Effector memory CD4-positive, alpha-beta T cell (primary cell): ENCODE data around the gene CD82.

Experiments used
- DNase-seq, 3 donors: peaks; one replicate each; pipeline ENCODE4 v3.0.0-alpha.2; 2020
- H3K27ac ChIP-seq: 2 replicates; pipeline ENCODE4 v1.7.0; 2013; ENCODE audit warnings: mild to moderate bottlenecking, low read length, moderate library complexity; ENCODE audit not compliant: insufficient read depth, poor library complexity, severe bottlenecking
- H3K27me3 ChIP-seq: replicated peaks from 2 replicates; pipeline ENCODE4 v1.7.0; 2013; ENCODE audit warnings: mild to moderate bottlenecking, low read length; ENCODE audit not compliant: insufficient read depth, control insufficient read depth, poor library complexity, severe bottlenecking
- H3K36me3 ChIP-seq: 2 replicates; pipeline ENCODE4 v1.7.0; 2013; ENCODE audit warnings: mild to moderate bottlenecking, low read length, moderate library complexity; ENCODE audit not compliant: control insufficient read depth, insufficient read depth
- H3K4me1 ChIP-seq: 2 replicates; pipeline ENCODE4 v1.7.0; 2013; ENCODE audit warnings: low read length, mild to moderate bottlenecking; ENCODE audit not compliant: control insufficient read depth, insufficient read depth, poor library complexity, severe bottlenecking
- H3K4me3 ChIP-seq: 2 replicates; pipeline ENCODE4 v1.7.0; 2013; ENCODE audit warnings: low read length, low read depth, mild to moderate bottlenecking; ENCODE audit not compliant: insufficient read depth, poor library complexity, severe bottlenecking
- H3K9me3 ChIP-seq: 2 replicates; pipeline ENCODE4 v1.7.0; 2013; ENCODE audit warnings: mild to moderate bottlenecking, low read length, moderate library complexity; ENCODE audit not compliant: control insufficient read depth

Gene CD82

GRCh38 chr11:44623341-44623730 is 57.9 kb downstream of the CD82 start:
- Histone ChIP-seq H3K4me1 (peaks cover 13% of the 10 kb centered on the region), H3K4me3 (no peak overlapping the region), H3K9me3 (no peaks in the 10 kb centered on the region), H3K27me3 (no peaks in the 10 kb centered on the region), H3K27ac (no peak overlapping the region), H3K36me3 (peaks cover 19% of the 10 kb centered on the region)
- DNase-seq, result no peak

GRCh38 chr11:44623731-44624491 is 58.4 kb downstream of the CD82 start:
- peaks cover 13% of the 10 kb centered on the region for H3K4me1 ChIP-seq
- H3K27me3 ChIP-seq, result no peaks in the 10 kb centered on the region
- H3K36me3 ChIP-seq, result peaks cover 13% of the 10 kb centered on the region
- no peak overlapping the region for H3K27ac ChIP-seq
- DNase-seq, result no peak
- no peaks in the 10 kb centered on the region for H3K9me3 ChIP-seq
- H3K4me3 ChIP-seq, result no peak overlapping the region

GRCh38 chr11:44624761-44625221 is 59.3 kb downstream of the CD82 start:
- Histone ChIP-seq H3K36me3 (peaks cover 8% of the 10 kb centered on the region), H3K27me3 (no peaks in the 10 kb centered on the region), H3K4me3 (no peak overlapping the region), H3K9me3 (no peaks in the 10 kb centered on the region), H3K4me1 (peaks cover 13% of the 10 kb centered on the region), H3K27ac (no peak overlapping the region)
- DNase-seq, result no peak

- H3K4me1 ChIP-seq, result peaks cover 13% of the 10 kb centered on the region
- DNase-seq, result no peak
- no peak overlapping the region for H3K4me3 ChIP-seq
Observed at GRCh38 chr11:44625759-44626523, 60.5 kb downstream of the CD82 start.

GRCh38 chr11:44626645-44627044 is 61.2 kb downstream of the CD82 start:
- Histone ChIP-seq H3K27ac (no peak overlapping the region), H3K36me3 (no peaks in the 10 kb centered on the region), H3K4me3 (no peak overlapping the region), H3K9me3 (no peaks in the 10 kb centered on the region), H3K27me3 (no peaks in the 10 kb centered on the region), H3K4me1 (peaks cover 13% of the 10 kb centered on the region)
- no peak for DNase-seq

More at GRCh38 chr11:44625759-44626523, 60.5 kb downstream of the CD82 start:
- Histone ChIP-seq H3K27ac (no peak overlapping the region), H3K27me3 (no peaks in the 10 kb centered on the region), H3K9me3 (no peaks in the 10 kb centered on the region), H3K36me3 (no peaks in the 10 kb centered on the region)

DNA sequence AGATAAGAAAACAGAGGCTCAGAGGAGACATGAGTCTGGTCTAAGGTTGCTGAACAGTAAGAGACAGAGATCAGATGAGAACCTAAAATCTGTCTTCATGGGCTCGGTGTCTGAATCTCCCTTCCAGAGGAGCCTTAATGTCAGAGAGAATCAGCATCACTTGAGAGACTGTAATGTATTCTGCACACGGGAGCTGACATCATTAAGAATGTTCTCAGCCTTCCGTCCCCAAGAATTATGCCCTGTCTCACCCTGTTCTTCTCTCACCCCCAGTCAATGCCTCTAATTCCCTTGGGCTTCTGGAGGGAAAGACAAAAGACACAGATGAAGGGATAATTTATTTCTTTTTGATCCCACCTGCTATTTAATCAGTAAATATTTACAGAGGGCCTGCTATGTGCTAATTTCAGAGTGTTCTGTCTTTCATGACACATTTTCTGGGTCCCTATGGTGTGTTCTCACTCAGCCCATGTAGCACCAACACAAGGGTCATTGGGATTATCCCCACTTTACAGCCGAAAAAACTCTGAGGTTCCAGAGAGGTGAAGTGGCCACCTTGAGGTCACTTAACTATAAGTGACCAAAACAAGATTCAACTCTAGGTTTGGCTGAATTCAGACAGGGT is 61.8 kb downstream of the CD82 start:
- Histone ChIP-seq H3K4me3 (no peak overlapping the region), H3K36me3 (no peaks in the 10 kb centered on the region), H3K27ac (no peak overlapping the region), H3K27me3 (no peaks in the 10 kb centered on the region), H3K4me1 (peaks cover 11% of the 10 kb centered on the region), H3K9me3 (no peaks in the 10 kb centered on the region)
- no peak for DNase-seq

GRCh38 chr11:44627911-44628729 is 62.7 kb downstream of the CD82 start:
- DNase-seq, result no peak
- H3K27me3 ChIP-seq, result no peaks in the 10 kb centered on the region

GRCh38 chr11:44628730-44629700 is 63.6 kb downstream of the CD82 start:
- H3K27me3 ChIP-seq, result no peaks in the 10 kb centered on the region
- H3K27ac ChIP-seq, result no peak overlapping the region
- H3K4me3 ChIP-seq, result no peak overlapping the region
- H3K36me3 ChIP-seq, result no peaks in the 10 kb centered on the region
- DNase-seq, result no peak
- H3K4me1 ChIP-seq, result peaks cover 3% of the 10 kb centered on the region
- no peaks in the 10 kb centered on the region for H3K9me3 ChIP-seq

More at GRCh38 chr11:44627911-44628729, 62.7 kb downstream of the CD82 start:
- Histone ChIP-seq H3K9me3 (no peaks in the 10 kb centered on the region), H3K36me3 (no peaks in the 10 kb centered on the region), H3K4me3 (no peak overlapping the region), H3K27ac (no peak overlapping the region), H3K4me1 (peaks cover 5% of the 10 kb centered on the region)
